AG09309 (cell line): ENCODE results near the gene IFI27L2.
A peak's percentile ranks its signal among the peaks of the same experiment; 100 is the strongest.

Experiments used
- DNase-seq: peaks from one replicate; pipeline ENCODE4 v3.0.0-alpha.2; 2010; ENCODE audit warnings: low read depth
- H3K4me3 ChIP-seq: 2 replicates; pipeline ENCODE4 v1.5.1; 2011; ENCODE audit warnings: mild to moderate bottlenecking, low read depth, low read length, moderate library complexity; ENCODE audit not compliant: control insufficient read depth
- TF ChIP-seq, protein P1 (sequence below): IDR thresholded peaks from 2 replicates; pipeline ENCODE4 v1.5.1; 2011; ENCODE audit warnings: mild to moderate bottlenecking, low read depth, low read length, inconsistent platforms; ENCODE audit not compliant: insufficient read depth, control insufficient read depth; ENCODE audit errors: missing control alignments

The IFI27L2 gene

DNA sequence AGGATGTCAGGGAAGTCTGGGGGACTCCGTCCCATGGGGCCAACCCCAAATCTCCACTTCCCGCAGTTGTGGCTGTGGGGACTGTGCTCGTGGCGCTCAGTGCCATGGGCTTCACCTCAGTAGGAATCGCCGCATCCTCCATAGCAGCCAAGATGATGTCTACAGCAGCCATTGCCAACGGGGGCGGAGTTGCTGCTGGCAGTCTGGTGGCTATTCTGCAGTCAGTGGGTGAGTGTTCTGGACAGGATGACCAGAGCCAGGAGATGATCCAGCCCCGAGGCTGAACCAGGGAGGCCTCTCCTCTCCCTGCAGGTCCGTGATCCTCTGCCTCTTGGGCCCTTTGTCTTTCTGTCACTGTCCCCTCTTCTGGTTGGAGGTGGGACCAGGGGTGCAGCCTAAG, 27.7 kb downstream of the IFI27L2 start:
- DNase-seq = no peak
- TF ChIP-seq, protein P1, sequence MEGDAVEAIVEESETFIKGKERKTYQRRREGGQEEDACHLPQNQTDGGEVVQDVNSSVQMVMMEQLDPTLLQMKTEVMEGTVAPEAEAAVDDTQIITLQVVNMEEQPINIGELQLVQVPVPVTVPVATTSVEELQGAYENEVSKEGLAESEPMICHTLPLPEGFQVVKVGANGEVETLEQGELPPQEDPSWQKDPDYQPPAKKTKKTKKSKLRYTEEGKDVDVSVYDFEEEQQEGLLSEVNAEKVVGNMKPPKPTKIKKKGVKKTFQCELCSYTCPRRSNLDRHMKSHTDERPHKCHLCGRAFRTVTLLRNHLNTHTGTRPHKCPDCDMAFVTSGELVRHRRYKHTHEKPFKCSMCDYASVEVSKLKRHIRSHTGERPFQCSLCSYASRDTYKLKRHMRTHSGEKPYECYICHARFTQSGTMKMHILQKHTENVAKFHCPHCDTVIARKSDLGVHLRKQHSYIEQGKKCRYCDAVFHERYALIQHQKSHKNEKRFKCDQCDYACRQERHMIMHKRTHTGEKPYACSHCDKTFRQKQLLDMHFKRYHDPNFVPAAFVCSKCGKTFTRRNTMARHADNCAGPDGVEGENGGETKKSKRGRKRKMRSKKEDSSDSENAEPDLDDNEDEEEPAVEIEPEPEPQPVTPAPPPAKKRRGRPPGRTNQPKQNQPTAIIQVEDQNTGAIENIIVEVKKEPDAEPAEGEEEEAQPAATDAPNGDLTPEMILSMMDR = no peak
- no peak overlapping the region for H3K4me3 ChIP-seq

DNA sequence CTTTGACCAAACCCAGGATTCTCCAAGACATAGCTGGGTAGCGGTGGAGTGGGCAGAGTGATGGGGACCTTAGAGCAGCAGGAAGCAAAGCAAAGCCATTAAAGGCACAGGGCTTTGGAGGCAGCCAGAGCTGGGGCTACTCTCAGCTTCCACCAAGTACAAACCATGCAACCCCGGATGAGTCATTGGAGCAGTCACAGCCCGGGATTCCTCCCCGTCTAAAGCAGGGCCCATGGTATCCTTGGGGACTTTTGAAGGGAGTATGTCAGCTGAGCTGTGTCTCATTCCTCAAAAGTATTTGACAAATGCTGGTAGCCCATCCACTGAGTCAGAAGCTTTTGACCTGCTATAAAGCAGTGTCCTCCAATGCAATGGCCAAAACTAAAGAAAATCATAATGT, 28.6 kb downstream of the IFI27L2 start:
- DNase-seq = no peak
- TF ChIP-seq, protein P1 = no peak
- H3K4me3 ChIP-seq = no peak overlapping the region

DNA sequence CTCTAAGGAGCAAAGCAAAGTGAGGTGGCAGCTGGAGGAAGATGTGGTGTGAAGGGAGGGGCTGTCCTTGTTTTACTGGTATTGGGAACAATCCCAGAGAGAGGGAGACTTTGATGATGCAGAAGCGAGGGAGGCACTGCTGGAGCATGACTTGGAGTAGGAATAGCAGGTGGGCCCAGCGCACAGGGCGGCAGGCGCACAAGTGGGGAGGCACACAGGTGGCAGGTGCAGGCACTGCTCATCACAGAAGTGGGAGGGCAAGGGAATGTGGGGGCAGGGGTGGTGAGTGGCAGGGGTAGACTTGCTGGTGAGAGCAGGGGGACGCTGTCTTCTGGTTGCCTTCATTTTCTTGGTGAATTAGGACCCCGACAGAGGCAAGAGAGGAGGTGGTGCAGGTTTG, 30.4 kb downstream of the IFI27L2 start:
- H3K4me3 ChIP-seq = no peak overlapping the region
- TF ChIP-seq, protein P1 = no peak
- no peak for DNase-seq

DNA sequence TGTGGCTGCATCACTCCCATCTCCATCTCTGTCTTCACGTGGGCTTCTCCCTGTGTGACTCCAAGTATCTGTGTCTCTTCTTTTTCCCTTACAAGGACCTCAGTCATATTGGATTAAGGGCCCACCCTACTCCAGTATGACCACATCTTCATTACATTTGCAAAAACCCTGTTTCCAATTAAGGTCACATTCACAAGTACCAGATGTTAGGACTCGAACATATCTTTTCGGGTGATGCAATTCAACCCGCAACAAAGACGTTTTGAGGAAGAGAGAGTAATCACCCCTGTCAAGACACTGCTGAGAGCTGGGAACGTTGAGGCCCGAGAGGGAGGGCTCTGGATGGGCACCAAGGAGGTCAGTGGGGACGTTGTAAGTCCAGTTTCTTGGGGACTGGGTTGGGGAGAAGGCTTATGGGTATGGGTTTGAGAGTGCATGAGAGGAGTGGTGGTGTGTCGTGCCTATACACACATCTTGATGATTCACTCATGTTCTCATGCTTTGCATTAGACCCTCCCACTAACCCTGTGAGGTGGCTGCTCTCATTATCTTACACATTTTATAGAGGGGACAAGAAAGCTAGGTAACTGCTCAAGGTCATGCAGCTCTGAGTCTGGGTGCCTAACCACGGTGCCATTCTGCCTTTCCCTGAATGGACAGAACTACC, 30.9 kb downstream of the IFI27L2 start:
- peak; percentile 74 for DNase-seq
- H3K4me3 ChIP-seq = no peak overlapping the region
- TF ChIP-seq, protein P1 = no peak

DNA sequence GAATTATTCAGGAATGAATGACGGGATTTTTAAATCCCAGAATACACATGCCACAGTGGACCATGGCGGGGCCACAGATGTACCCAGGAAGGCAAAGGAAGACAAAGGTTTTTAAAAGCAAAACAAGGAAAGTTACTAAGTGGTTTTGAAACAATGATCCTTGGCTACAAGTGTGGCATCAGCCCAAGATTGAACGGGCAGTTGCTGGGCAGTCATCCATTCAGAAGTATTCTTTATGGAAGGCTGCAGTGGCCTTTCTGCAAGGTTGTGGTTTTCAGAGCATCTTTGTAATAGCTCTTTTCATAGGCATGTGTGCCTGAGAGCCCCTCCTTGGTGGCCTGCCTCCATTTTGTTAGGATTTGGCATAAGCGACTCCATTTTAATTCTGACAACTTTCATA, 32.3 kb downstream of the IFI27L2 start:
- TF ChIP-seq, protein P1 = no peak
- H3K4me3 ChIP-seq = no peak overlapping the region
- DNase-seq = no peak

DNA sequence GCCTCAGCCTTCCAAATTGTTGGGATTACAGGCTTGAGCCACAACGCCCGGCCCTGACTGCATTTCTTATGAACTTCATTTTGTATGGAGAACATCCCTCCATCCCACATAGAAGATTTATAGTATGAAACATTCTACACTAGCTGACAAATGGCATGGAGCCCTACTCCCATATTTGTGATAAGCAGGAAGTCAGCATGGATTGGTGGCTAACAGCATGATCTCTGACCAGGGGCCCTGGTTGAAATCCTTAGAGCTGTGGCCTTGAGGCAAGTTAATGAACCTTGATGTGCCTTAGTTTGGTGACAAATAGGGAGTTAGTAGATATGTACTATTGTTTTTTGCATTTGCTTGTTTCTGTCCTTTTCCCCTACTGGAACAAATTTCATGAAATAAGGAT, 36.0 kb downstream of the IFI27L2 start:
- no peak overlapping the region for H3K4me3 ChIP-seq
- DNase-seq = no peak
- TF ChIP-seq, protein P1 = no peak
